ENCODE measurements around the gene ORAI2. TPM values are rescaled to one million over a fixed set of nuclear protein-coding genes. Genes with fewer than 3 reads are reported as not detected.
"Not testable (repeated sequence)": the region's sequence is repeated elsewhere in the genome, so short reads cannot be mapped to it uniquely, and the experiment has no call there.

The ORAI2 gene
- total RNA-seq, 2 experiments from 2014 or later, result 41.4 to 46.2 TPM

DNA sequence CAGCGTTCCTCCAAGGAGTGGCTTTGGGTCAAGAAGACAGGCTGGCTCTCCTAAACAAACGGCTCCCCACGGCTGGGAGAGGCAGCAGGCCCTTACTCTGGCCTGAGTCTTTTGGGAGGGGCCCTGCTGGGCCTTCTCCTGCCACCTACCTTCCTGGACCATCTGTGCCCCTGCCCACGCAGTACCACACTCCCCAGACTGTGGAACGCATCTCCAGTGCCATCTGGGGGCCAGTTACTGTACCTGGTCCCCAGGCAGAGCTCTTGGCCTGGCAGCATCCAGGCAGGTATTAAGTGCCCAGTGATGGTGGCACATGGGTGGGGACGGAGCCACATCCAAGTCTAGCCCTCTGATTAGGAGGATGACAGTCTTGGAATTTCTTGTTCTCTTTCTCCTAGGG is 16.9 kb downstream of the ORAI2 start:
- H3K27ac Mint-ChIP-seq, result no peak overlapping the region

DNA sequence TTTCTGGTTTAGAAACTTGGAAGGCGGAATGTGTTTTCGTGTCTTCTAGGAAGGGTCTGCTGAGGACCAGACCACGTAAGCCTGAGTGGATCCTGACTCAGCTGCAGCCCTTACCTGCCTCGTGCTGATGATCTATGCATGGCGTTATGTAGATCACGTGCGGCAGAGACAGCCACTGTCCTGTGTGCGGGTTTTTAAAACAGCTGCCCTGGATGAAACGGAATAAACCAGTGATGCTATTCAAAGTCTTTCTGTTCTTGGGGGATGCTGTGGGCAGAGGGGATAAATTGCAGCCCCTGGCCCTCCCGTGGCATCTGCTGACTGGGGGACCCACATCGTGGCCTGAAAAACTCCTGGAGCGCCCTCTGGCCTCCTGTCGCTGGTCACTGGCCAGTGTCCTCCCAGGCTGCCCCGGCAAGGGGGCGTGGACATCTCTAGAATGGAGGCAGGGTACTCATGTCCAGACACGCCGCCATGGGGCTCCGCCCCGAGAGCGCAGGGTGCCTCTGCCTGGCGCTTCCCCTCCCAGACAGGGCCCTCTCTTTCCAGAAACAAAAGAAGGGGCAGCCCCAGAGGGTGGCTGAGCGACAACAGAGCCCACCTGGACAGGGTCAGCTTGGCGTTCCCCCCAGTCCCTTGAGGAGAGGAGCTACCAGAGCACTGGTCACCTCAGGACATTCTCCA is 18.1 kb downstream of the ORAI2 start:
- H3K27ac Mint-ChIP-seq, result no peak overlapping the region

More for the DNA sequence above, 16.9 kb downstream of the ORAI2 start:
- DNase-seq, result peak; percentile 42
- no peaks in the 10 kb centered on the region for H3K9me3 Mint-ChIP-seq
- H3K36me3 Mint-ChIP-seq, result peaks cover 4% of the 10 kb centered on the region
- no peak overlapping the region for H3K4me3 Mint-ChIP-seq
- H3K4me1 Mint-ChIP-seq, result peaks cover 4% of the 10 kb centered on the region
- no peaks in the 10 kb centered on the region for H3K27me3 Mint-ChIP-seq

DNA sequence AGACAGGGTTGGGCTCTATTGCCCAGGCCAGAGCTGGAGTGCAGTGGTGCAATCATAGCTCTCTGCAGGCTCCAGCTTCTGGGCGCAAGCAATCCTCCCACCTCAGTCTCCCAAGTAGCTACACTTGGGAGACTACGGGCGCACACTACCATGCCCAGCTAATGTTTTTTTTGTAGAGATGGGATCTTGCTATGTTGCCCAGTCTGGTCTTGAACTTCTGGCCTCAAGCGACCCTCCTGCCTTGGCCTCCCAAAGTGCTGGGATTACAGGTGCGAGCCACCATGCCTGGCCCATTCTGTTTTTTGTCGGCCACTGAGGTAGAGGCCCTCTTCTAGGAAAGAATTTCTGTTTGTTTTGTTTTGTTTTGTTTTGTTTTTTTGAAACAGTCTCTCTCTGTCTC is 19.1 kb downstream of the ORAI2 start:
- H3K36me3 Mint-ChIP-seq, result peaks cover 4% of the 10 kb centered on the region
- no peak overlapping the region for H3K27ac Mint-ChIP-seq
- no peak overlapping the region for H3K4me3 Mint-ChIP-seq
- no peak for DNase-seq
- H3K9me3 Mint-ChIP-seq, result no peaks in the 10 kb centered on the region
- H3K27me3 Mint-ChIP-seq, result no peaks in the 10 kb centered on the region
- H3K4me1 Mint-ChIP-seq, result peaks cover 2% of the 10 kb centered on the region

More for the DNA sequence above, 18.1 kb downstream of the ORAI2 start:
- Mint-ChIP-seq H3K9me3 (no peaks in the 10 kb centered on the region), H3K27me3 (no peaks in the 10 kb centered on the region), H3K4me3 (no peak overlapping the region), H3K4me1 (peaks cover 2% of the 10 kb centered on the region), H3K36me3 (peaks cover 4% of the 10 kb centered on the region)
- DNase-seq, result no peak

DNA sequence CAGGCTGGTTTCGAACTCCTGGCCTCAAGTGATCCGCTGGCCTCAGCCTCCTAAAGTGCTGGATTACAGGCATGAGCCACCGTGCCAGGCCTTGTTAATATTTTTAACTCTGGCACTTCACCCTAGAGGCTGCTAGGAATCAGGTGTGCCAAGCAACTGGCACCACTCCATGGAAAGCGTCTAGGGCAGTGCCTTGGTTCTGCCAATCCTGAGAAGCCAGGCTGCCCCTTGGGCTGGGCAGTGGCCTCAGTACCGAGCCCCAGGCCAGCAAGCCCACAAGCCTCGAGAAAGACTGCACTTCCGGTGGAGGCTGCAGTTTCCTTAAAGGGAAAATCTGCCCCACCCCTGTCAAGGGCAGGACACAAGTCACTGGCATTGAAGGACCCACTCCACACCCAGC is 19.9 kb downstream of the ORAI2 start:
- DNase-seq, result no peak
- H3K4me1 Mint-ChIP-seq, result peaks cover under 1% of the 10 kb centered on the region
- H3K36me3 Mint-ChIP-seq, result peaks cover 4% of the 10 kb centered on the region
- H3K9me3 Mint-ChIP-seq, result no peaks in the 10 kb centered on the region
- no peaks in the 10 kb centered on the region for H3K27me3 Mint-ChIP-seq
- no peak overlapping the region for H3K4me3 Mint-ChIP-seq
- H3K27ac Mint-ChIP-seq, result no peak overlapping the region

DNA sequence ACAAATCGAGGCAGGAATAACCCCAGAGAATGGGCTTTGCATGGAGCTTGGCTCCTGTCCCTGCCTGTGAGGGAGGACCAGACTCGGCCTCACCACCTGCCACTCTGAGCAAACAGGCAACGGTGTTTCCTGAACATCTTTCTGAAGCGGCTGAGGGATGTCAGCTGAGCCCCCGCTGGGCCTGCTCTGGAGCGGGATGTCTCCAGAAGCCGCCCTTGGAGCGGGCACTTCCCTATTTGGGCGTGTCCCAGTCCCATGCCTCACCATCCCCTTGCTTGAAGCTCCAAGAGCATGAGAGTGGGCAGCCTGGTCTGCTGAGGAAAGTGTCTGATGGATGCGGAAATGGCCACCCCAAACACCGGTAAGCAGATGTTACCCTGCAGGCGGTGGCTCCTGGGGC is 21.1 kb downstream of the ORAI2 start:
- H3K4me3 Mint-ChIP-seq, result no peak overlapping the region
- H3K36me3 Mint-ChIP-seq, result peaks cover 2% of the 10 kb centered on the region
- H3K27ac Mint-ChIP-seq, result no peak overlapping the region
- no peaks in the 10 kb centered on the region for H3K27me3 Mint-ChIP-seq
- H3K4me1 Mint-ChIP-seq, result no peaks in the 10 kb centered on the region
- DNase-seq, result no peak
- no peaks in the 10 kb centered on the region for H3K9me3 Mint-ChIP-seq

DNA sequence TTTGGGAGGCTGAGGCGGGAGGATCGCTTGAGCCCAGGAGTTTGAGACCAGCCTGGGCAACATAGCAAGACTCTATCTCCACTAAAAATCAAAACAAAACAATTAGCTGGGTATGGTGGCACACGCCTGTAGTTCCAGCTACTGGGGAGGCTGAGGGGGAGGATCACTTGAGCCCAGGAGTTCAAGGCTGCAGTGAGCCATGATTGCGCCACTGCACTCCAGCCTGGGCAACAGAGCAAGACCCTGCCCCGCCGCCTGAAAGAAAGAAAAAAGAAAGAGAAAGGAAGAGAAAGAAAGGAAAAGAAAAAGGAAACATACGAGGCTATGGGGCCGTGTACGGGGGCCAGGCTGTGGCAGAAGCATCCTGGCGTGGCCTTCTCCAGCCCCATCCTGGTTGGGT is 21.6 kb downstream of the ORAI2 start:
- H3K27ac Mint-ChIP-seq, H3K36me3 Mint-ChIP-seq, H3K4me1 Mint-ChIP-seq, H3K27me3 Mint-ChIP-seq, H3K4me3 Mint-ChIP-seq, DNase-seq, H3K9me3 Mint-ChIP-seq: not testable (repeated sequence)

DNA sequence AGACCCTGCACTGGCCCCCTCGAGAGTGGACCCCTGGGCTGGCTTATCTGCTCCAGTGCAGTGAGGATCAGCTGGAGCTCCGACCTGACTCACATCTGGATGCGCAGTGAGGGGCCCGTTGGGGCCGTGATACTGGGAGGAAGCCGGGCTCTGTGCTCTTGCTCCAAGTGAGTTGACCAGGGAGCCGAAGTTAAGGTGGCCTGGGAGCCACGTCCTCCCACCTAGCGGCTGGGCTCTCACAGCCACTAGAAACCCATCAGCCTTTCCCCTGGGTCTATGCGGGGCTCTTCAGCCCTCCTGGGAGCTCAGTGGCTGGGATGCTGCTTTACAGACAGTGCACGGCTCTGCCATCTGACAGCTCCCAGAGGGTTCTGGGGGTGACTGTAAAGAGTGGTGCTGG is 22.2 kb downstream of the ORAI2 start:
- Mint-ChIP-seq H3K27me3 (no peaks in the 10 kb centered on the region), H3K4me1 (no peaks in the 10 kb centered on the region), H3K36me3 (peaks cover 2% of the 10 kb centered on the region), H3K4me3 (no peak overlapping the region), H3K9me3 (no peaks in the 10 kb centered on the region), H3K27ac (no peak overlapping the region)
- no peak for DNase-seq

DNA sequence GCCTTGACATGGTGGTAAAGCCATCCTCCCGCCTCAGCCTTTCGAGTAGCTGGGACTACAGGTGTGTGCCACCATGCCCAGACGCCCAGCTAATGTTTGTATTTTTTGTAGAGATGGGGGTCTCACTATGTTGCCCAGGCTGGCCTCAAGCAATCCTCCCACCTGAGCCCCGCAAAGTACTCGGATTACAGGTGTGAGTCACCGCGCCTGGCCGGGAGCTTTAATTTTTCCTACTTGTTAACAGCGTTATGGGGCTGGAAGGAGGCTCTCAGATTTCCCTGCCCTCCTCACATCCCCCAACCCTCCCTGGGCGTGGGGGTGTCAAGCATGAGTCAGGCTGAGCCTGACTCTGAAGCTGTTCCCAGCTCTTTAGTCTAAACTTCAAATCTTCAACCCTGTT is 23.0 kb downstream of the ORAI2 start:
- Mint-ChIP-seq H3K4me3 (no peak overlapping the region), H3K27me3 (no peaks in the 10 kb centered on the region), H3K9me3 (no peaks in the 10 kb centered on the region), H3K4me1 (no peaks in the 10 kb centered on the region), H3K27ac (no peak overlapping the region), H3K36me3 (peaks cover 2% of the 10 kb centered on the region)
- no peak for DNase-seq

DNA sequence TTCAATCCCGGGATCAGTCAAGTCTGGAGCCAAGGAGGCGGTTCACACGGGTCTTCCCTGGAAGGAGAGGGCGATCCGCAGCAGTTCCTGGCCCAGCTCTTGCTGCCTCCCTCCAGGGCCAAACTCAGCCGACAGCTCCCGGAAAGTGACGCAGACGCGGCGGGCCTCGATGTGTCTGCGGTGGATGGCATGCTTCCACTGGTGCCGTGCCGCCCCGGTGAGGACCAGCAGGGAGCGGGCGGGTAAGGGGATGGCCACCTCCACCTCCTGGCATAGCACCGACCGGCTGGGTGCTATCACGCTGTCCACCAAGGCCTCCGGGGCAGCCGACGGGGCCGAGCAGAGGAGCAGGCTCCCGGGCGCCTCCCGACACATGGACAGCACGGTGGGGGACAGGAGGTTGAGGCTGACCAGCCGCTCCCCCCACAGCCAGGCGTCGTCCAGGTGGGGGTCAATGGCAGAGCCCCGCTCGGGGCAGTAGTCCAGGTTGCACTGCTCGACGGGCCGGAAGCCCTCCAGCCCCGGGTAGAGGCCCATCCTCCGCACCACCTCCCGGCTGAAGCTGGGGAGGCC is 24.1 kb downstream of the ORAI2 start:
- no peaks in the 10 kb centered on the region for H3K27me3 Mint-ChIP-seq
- no peaks in the 10 kb centered on the region for H3K4me1 Mint-ChIP-seq
- DNase-seq, result no peak
- H3K9me3 Mint-ChIP-seq, result no peaks in the 10 kb centered on the region
- no peak overlapping the region for H3K27ac Mint-ChIP-seq
- no peak overlapping the region for H3K4me3 Mint-ChIP-seq
- peaks cover 2% of the 10 kb centered on the region for H3K36me3 Mint-ChIP-seq

DNA sequence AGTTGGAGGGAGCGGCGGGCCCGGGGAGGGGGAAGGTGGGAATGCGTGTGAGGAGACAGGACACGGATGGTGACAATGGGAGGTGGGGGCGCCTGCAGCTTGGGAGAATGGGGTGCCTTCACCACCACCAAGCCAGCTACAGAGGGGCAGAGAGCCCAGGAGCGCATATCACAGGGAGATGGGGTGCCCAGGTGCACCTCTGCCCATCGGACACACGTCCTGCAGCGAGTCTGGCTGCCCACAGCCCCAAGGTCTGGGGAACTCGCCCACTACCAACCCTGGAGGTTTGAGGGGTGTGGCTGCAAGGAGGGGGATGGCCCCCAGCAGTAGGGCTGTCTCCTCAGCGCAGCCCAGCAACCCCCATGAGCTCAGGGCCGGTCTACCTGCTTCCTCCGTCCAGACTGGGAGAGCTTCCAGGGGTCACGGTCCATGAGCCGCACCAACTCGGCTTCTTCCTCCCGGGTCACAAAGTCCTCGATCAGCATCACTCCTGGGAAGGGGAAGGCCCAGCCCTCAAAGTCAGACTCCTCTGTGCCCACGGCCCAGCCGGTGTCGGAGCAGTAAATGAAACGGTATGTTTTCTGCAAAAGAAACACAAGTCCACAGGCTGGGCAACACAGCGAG is 26.0 kb downstream of the ORAI2 start:
- Mint-ChIP-seq H3K4me1 (peaks cover 7% of the 10 kb centered on the region), H3K9me3 (no peaks in the 10 kb centered on the region), H3K27ac (no peak overlapping the region), H3K27me3 (no peaks in the 10 kb centered on the region), H3K4me3 (no peak overlapping the region), H3K36me3 (peaks cover 2% of the 10 kb centered on the region)
- DNase-seq, result no peak

DNA sequence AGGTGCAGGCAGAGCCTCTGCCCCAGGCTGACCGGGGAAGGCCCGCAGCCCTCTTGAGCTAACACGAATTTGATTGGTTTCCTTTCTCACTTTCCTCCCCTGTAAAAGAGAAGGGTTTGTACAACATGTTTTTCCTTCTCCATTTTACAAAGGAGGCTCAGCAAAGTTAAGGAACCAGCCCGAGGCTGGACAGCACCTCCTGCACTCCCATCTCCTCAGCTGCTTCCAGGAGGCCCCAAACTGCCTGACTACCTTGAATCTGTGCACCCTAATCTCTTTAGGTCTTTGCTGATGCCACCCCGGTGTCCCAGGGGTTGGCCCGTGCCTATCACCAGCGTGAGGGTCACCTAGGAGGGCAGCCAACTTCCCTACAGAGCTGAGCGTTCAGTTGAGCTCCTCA is 27.1 kb downstream of the ORAI2 start:
- Mint-ChIP-seq H3K9me3 (no peaks in the 10 kb centered on the region), H3K36me3 (peaks cover 2% of the 10 kb centered on the region), H3K4me1 (peaks cover 8% of the 10 kb centered on the region), H3K4me3 (no peak overlapping the region), H3K27ac (peak overlapping the region; percentile 19), H3K27me3 (no peaks in the 10 kb centered on the region)
- DNase-seq, result no peak

DNA sequence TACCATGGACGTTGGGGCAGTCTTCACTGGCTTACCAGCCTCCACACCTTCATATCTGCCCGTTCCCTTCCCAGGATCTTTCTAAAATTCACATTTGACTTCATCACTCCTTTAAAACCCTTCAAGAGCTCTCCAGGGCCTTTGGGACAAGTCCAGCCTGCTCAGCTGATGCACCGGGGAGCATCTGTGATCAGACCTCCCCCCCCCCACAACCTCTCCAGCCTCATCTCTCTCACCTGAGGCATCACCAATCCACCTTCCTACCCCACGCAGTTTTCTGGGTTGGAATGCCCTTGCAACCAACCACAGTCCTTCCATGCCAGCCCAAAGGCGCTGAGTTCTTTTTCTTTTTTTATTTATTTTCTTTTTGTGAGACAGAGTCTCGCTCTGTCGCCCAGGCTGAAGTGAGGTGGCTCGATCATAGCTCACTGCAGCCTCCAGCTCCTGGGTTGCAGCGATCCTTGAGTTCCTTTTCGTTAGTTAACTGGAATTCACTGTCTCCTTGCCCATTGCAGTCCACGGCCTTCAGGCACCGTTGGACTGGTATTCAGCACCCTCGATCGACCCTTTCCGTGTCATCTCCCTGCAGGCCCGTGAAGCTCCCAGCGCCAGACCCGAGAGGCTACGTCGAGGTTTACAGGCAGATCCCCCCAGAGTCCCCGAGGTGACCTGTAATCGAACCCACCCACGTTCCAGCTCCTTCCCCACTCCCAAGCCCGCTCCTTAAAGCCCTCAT is 30.6 kb downstream of the ORAI2 start:
- no peak for DNase-seq
- Mint-ChIP-seq H3K4me1 (peaks cover 20% of the 10 kb centered on the region), H3K27ac (peak overlapping the region; percentile 81), H3K9me3 (no peaks in the 10 kb centered on the region), H3K4me3 (peak overlapping the region; percentile 93), H3K27me3 (no peaks in the 10 kb centered on the region), H3K36me3 (no peaks in the 10 kb centered on the region)

DNA sequence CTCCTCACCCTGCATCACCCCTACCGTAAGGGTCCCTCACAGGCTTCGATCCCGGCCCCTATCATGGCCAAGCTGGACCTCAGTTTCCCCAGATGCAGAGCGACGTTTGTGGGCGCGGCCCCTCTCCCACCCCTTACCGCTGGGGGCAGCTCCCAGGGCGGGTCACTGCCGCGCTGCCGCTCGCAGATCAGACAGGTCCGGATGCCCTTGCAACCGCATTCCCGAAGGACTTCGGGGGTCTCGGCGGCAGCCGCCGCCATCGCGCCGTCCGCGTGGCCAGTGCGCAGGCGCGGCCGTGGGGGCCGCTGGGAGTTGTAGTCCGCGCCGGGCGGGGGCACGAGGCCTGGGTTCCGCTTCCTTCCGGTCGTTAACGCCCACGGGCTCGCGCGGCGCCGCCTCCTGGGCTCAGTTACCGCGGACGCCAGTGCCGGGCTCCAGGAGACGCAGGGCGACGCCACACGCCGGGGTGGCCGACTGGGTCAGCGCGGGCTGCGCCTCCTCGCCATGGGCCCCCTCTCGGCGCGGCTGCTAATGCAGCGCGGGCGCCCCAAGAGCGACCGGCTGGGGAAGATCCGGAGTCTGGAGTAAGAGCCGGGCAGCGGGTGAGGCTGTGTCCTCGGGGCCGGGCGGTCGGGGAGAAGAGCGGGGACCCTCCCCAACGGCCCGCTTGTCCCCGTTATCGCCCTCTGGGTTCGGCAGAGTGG is 31.4 kb downstream of the ORAI2 start, which contains the start of the genes ALKBH4 and LRWD1:
ALKBH4 (minus strand) TSS at position 287 of the 704 bp plus-strand sequence; CDS start at position 260, 27 bp downstream.
LRWD1 (plus strand) TSS at position 408 of the 704 bp plus-strand sequence; CDS start at position 505, 97 bp downstream.
- H3K9me3 Mint-ChIP-seq, result no peaks in the 10 kb centered on the region
- no peaks in the 10 kb centered on the region for H3K36me3 Mint-ChIP-seq
- DNase-seq, result peak; percentile 98
- peaks cover 20% of the 10 kb centered on the region for H3K4me1 Mint-ChIP-seq
- H3K27ac Mint-ChIP-seq, result peak within 1 kb of the TSS; percentile 81
- no peaks in the 10 kb centered on the region for H3K27me3 Mint-ChIP-seq
- H3K4me3 Mint-ChIP-seq, result peak within 1 kb of the TSS; percentile 93

DNA sequence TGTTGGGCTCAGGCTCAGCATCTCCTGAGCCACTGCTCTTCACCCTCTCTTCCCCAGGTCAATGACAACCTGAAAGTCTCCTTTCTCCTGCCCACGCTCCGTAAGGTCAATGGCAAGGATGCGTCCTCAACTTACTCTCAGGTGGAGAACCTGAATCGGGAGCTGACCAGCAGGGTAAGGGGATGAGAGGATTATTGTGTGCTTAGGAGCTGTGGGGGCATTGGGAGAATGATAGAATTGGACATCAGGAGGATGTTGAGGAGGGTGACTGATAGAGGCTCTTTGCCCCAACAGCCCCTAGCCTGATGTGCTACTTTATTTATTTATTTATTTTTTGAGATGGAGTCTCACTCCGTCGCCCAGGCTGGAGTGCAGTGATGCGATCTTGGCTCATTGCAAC is 32.7 kb downstream of the ORAI2 start:
- DNase-seq, result no peak
- Mint-ChIP-seq H3K9me3 (no peaks in the 10 kb centered on the region), H3K27ac (no peak overlapping the region), H3K27me3 (no peaks in the 10 kb centered on the region), H3K4me1 (peaks cover 20% of the 10 kb centered on the region), H3K36me3 (no peaks in the 10 kb centered on the region), H3K4me3 (peak overlapping the region; percentile 93)
